Esophagus muscularis mucosa (tissue), 4 donors: ENCODE measurements around the gene NBEAL2. TPM values are rescaled to one million over a fixed set of nuclear protein-coding genes. Genes with fewer than 3 reads are reported as not detected.

Source experiments
- DNase-seq: peaks from one replicate; pipeline ENCODE4 v3.0.0-alpha.2; 2017; ENCODE audit errors: extremely low spot score
- H3K27ac ChIP-seq, 4 donors: fragments of 200-600 bp; sonication (generic); replicated peaks in 1 of 4; 1 replicate in 3 of 4; 2 replicates in 1 of 4; pipeline ENCODE4 v1.5.1; 2016 to 2019; ENCODE audit warnings: mild to moderate bottlenecking in 1 of 4
- H3K27me3 ChIP-seq, 4 donors: fragments of 200-600 bp; sonication (generic); one replicate each; pipeline versions ENCODE4 v1.5.1 to v1.6.0; 2016 to 2019
- H3K36me3 ChIP-seq, 4 donors: fragments of 200-600 bp; sonication (generic); one replicate each; pipeline ENCODE4 v1.5.1; 2016 to 2019
- H3K4me1 ChIP-seq, 4 donors: fragments of 200-600 bp; sonication (generic); one replicate each; pipeline ENCODE4 v1.5.1; 2016 to 2019
- H3K4me3 ChIP-seq, 4 donors: fragments of 200-600 bp; sonication (generic); 1 replicate in 2 of 4; 2 replicates in 2 of 4; pipeline ENCODE4 v1.5.1; 2016 to 2019; ENCODE audit warnings: mild to moderate bottlenecking in 4 of 4, moderate library complexity in 1 of 4
- H3K9me3 ChIP-seq, 4 donors: fragments of 200-600 bp; sonication (generic); 1 replicate in 3 of 4; 2 replicates in 1 of 4; pipeline ENCODE4 v1.5.1; 2016 to 2019
- CTCF ChIP-seq, 3 experiments: fragments of 200-600 bp in 2 of 3; fragments of 450-650 bp in 1 of 3; sonication (generic) in 2 of 3; IDR thresholded peaks; one replicate each; pipeline ENCODE4 v1.5.1; 2017 to 2019; ENCODE audit warnings: antibody characterized with exemption in 3 of 3, mild to moderate bottlenecking in 2 of 3, moderate library complexity in 1 of 3
- EP300 ChIP-seq: sonication (generic); formaldehyde crosslinking; IDR thresholded peaks from one replicate; pipeline ENCODE4 v1.6.1; 2017; ENCODE audit warnings: antibody characterized with exemption
- POLR2A ChIP-seq: fragments of 450-650 bp; IDR thresholded peaks from one replicate; pipeline ENCODE4 v1.6.1; 2017; ENCODE audit warnings: antibody characterized with exemption, moderate library complexity, mild to moderate bottlenecking, low read depth
- POLR2AphosphoS5 ChIP-seq, 2 donors: sonication (generic); formaldehyde crosslinking; IDR thresholded peaks; one replicate each; pipeline ENCODE4 v1.6.1; 2017; ENCODE audit warnings: antibody characterized with exemption in 2 of 2
- WGBS: methylation state at CpG from one replicate; pipeline ENCODE4 v1.1.5; 2018; 5-methylcytosine and 5-hydroxymethylcytosine counted together
- intact Hi-C: fragments of 100-400 bp; cut with DNase I; formaldehyde crosslinking; loops from one replicate; pipeline ENCODE4 v1.15.1; 2023
- total RNA-seq, 4 donors: library from RNA; depleted of rRNA; stranded (reverse); fragments of >200 nt; gene quantifications; one replicate each; pipeline versions ENCODE4 v1.1.0 to v1.2.1, GENCODE V29; 2016

Gene NBEAL2
- total RNA-seq, 4 donors from 2014 or later = 16.6 to 22.1 (median 21.2) TPM

- H3K9me3 ChIP-seq = no peaks in the 10 kb centered on the region
- H3K4me1 ChIP-seq = peaks cover 53 to 78% (median 74%) of the 10 kb centered on the region in 4 donors
- WGBS = under 1% methylated on average over 46 of the region's 64 CpGs
These were observed 2.9 kb upstream of the NBEAL2 start, which contains the start of gene CCDC12 for GRCh38 chr3:46976326-46977190. CCDC12 (minus strand) TSS chr3:46976745; CDS start chr3:46976732, 13 bp downstream.

GRCh38 chr3:46977811-46978195, 1.7 kb upstream of the NBEAL2 start:
- DNase-seq = no peak
- H3K27ac ChIP-seq = peak overlapping the region; percentile 20 to 94 (median 89)

More at GRCh38 chr3:46976326-46977190, 2.9 kb upstream of the NBEAL2 start, which contains the start of gene CCDC12:
- peak; percentile 81 for TF ChIP-seq POLR2A
- TF ChIP-seq EP300 = no peak
- TF ChIP-seq CTCF (IDR thresholded peaks at IDR 0.05) = no peak
- TF ChIP-seq POLR2AphosphoS5 (IDR thresholded peaks at IDR 0.05) = peak; percentile 59 to 97
- H3K27ac ChIP-seq = peak within 1 kb of the TSS; percentile 87 to 94 (median 92)
- DNase-seq = peak; percentile 99
- H3K27me3 ChIP-seq = no peaks in the 10 kb centered on the region
- peaks cover 0 to 5% (median 0%) of the 10 kb centered on the region in 4 donors for H3K36me3 ChIP-seq
- intact Hi-C loops = loop anchor here (5.0 kb wide), 1 partner anchor 39 kb away; no protein-coding TSS in a partner anchor
- H3K4me3 ChIP-seq = peak within 1 kb of the TSS; percentile 67 to 89 (median 72)

GRCh38 chr3:46978381-46978780, 1.1 kb upstream of the NBEAL2 start:
- Histone ChIP-seq H3K9me3 (no peaks in the 10 kb centered on the region), H3K27me3 (no peaks in the 10 kb centered on the region), H3K4me1 (peaks cover 47 to 79% (median 72%) of the 10 kb centered on the region in 4 donors), H3K4me3 (peak overlapping the region in 2 of 4 donors; percentile 82 to 88), H3K27ac (peak overlapping the region; percentile 84 to 94 (median 89)), H3K36me3 (peaks cover 0 to 5% (median 0%) of the 10 kb centered on the region in 4 donors)
- intact Hi-C loops = loop anchor here (5.0 kb wide), 1 partner anchor 41 kb away; no protein-coding TSS in a partner anchor
- no peak for TF ChIP-seq EP300
- no peak for TF ChIP-seq POLR2AphosphoS5 (IDR thresholded peaks at IDR 0.05)
- no peak for TF ChIP-seq CTCF (IDR thresholded peaks at IDR 0.05)
- TF ChIP-seq POLR2A = no peak
- 91% methylated on average over 7 of the region's 9 CpGs for WGBS
- no peak for DNase-seq

More at GRCh38 chr3:46977811-46978195, 1.7 kb upstream of the NBEAL2 start:
- H3K9me3 ChIP-seq = no peaks in the 10 kb centered on the region
- WGBS = 98% methylated on average over 5 of the region's 5 CpGs
- TF ChIP-seq POLR2AphosphoS5 (IDR thresholded peaks at IDR 0.05) = no peak
- no peak for TF ChIP-seq EP300
- no peak for TF ChIP-seq CTCF (IDR thresholded peaks at IDR 0.05)
- no peak for TF ChIP-seq POLR2A
- no peak overlapping the region for H3K4me3 ChIP-seq
- no peaks in the 10 kb centered on the region for H3K27me3 ChIP-seq
- H3K4me1 ChIP-seq = peaks cover 47 to 78% (median 74%) of the 10 kb centered on the region in 4 donors
- intact Hi-C loops = loop anchor here (5.0 kb wide), 1 partner anchor 41 kb away; no protein-coding TSS in a partner anchor
- H3K36me3 ChIP-seq = peaks cover 0 to 5% (median 0%) of the 10 kb centered on the region in 4 donors

GRCh38 chr3:46979958-46980497, 562 bp downstream of the NBEAL2 start:
- peak overlapping the region; percentile 84 to 94 (median 89) for H3K27ac ChIP-seq
- 9% methylated on average over 11 of the region's 40 CpGs for WGBS
- TF ChIP-seq EP300 (no peak), POLR2A (no peak), CTCF (IDR thresholded peaks at IDR 0.05) (no peak), POLR2AphosphoS5 (IDR thresholded peaks at IDR 0.05) (no peak)
- no peak for DNase-seq
- no peaks in the 10 kb centered on the region for H3K36me3 ChIP-seq
- peaks cover 39 to 66% (median 59%) of the 10 kb centered on the region in 4 donors for H3K4me1 ChIP-seq
- no peaks in the 10 kb centered on the region for H3K9me3 ChIP-seq
- peak overlapping the region; percentile 58 to 88 (median 77) for H3K4me3 ChIP-seq
- H3K27me3 ChIP-seq = no peaks in the 10 kb centered on the region
- intact Hi-C loops = loop anchor here (5.0 kb wide), 1 partner anchor 43 kb away; no protein-coding TSS in a partner anchor
